IMR-90 (cell line): ENCODE results near the gene ELFN2. TPM values are rescaled to one million over a fixed set of nuclear protein-coding genes. Genes with fewer than 3 reads are reported as not detected.
A peak's percentile ranks its signal among the peaks of the same experiment; 100 is the strongest.

Experiments used
- ATAC-seq: fragments of 200-7000 bp; cut with Tn5 transposase; 2 replicates; pipeline ENCODE4 v1.9.1; 2020; ENCODE audit warnings: low read depth, mild to moderate bottlenecking, moderate library complexity
- BruUV-seq: library from RNA; stranded (reverse); fragments of 400-500 nt; replicated peaks from 2 replicates; lab custom pipeline; 2021; lab: Mats Ljungman, UMichigan
- CTCF ChIA-PET: fragments of 300-600 bp; formaldehyde crosslinking; extraction: SDS; loops from one replicate; lab custom pipeline; 2021; ENCODE audit warnings: antibody characterized with exemption; lab: Yijun Ruan, JAX
- POLR2A ChIA-PET: fragments of 300-600 bp; sonication (Branson Sonifier 250); formaldehyde crosslinking; loops from one replicate; lab custom pipeline; 2022; ENCODE audit warnings: antibody characterized with exemption; ENCODE audit not compliant: unreplicated experiment; lab: Charles Lee
- DNase-seq: peaks from one replicate; pipeline ENCODE4 v3.0.0; 2013
- H2AFZ ChIP-seq: replicated peaks from 2 replicates; pipeline ENCODE3; 2013; ENCODE audit warnings: low read length, mild to moderate bottlenecking; ENCODE audit not compliant: poor library complexity
- H2AK5ac ChIP-seq: 2 replicates; pipeline ENCODE4 v1.6.1; 2013; ENCODE audit warnings: low read depth, low read length, inconsistent platforms
- H2AK9ac ChIP-seq: replicated peaks from 2 replicates; pipeline ENCODE3; 2013; ENCODE audit warnings: mild to moderate bottlenecking, low read depth, low read length, moderate library complexity; ENCODE audit not compliant: poor library complexity
- H2BK120ac ChIP-seq: 2 replicates; pipeline ENCODE4 v1.6.1; 2013; ENCODE audit warnings: low read depth, low read length, inconsistent platforms
- H2BK15ac ChIP-seq: 3 replicates; pipeline ENCODE4 v1.6.1; 2013; ENCODE audit warnings: low read depth, low read length, inconsistent platforms
- H2BK20ac ChIP-seq: 2 replicates; pipeline ENCODE4 v1.6.1; 2013; ENCODE audit warnings: low read depth, mild to moderate bottlenecking, inconsistent platforms, low read length, moderate library complexity
- H2BK5ac ChIP-seq: 2 replicates; pipeline ENCODE4 v1.6.1; 2013; ENCODE audit warnings: mild to moderate bottlenecking, low read depth, low read length, inconsistent platforms; ENCODE audit not compliant: poor library complexity, severe bottlenecking
- H3K14ac ChIP-seq: replicated peaks from 2 replicates; pipeline ENCODE4 v1.6.1; 2013; ENCODE audit warnings: low read depth, low read length, inconsistent platforms
- H3K18ac ChIP-seq: 2 replicates; pipeline ENCODE4 v1.6.1; 2013; ENCODE audit warnings: low read depth, low read length, control low read depth
- H3K23ac ChIP-seq: 2 replicates; pipeline ENCODE4 v1.6.1; 2013; ENCODE audit warnings: low read depth, low read length, inconsistent platforms
- H3K27ac ChIP-seq: 2 replicates; pipeline ENCODE4 v1.5.1; 2013; ENCODE audit warnings: mild to moderate bottlenecking, control low read depth, low read length; ENCODE audit not compliant: insufficient read depth
- H3K27me3 ChIP-seq: 2 replicates; pipeline ENCODE4 v1.6.1; 2013; ENCODE audit warnings: low read length; ENCODE audit not compliant: control insufficient read depth, insufficient read depth
- H3K36me3 ChIP-seq: 2 replicates; pipeline ENCODE4 v1.6.1; 2013; ENCODE audit warnings: low read length, mixed read lengths; ENCODE audit not compliant: control insufficient read depth, insufficient read depth
- H3K4ac ChIP-seq: 2 replicates; pipeline ENCODE4 v1.6.1; 2013; ENCODE audit warnings: low read depth, low read length, inconsistent platforms
- H3K4me1 ChIP-seq: 2 replicates; pipeline ENCODE4 v1.6.1; 2013; ENCODE audit warnings: low read length, mixed read lengths; ENCODE audit not compliant: control insufficient read depth, insufficient read depth
- H3K4me2 ChIP-seq: 2 replicates; pipeline ENCODE4 v1.6.1; 2013; ENCODE audit warnings: low read depth, mild to moderate bottlenecking, control low read depth, low read length, moderate library complexity
- H3K4me3 ChIP-seq: 2 replicates; pipeline ENCODE4 v1.5.1; 2013; ENCODE audit warnings: low read depth, mild to moderate bottlenecking, control low read depth, low read length, moderate library complexity; ENCODE audit not compliant: insufficient read depth
- H3K56ac ChIP-seq: 2 replicates; pipeline ENCODE4 v1.6.1; 2013; ENCODE audit warnings: low read length, inconsistent platforms; ENCODE audit not compliant: insufficient read depth; ENCODE audit errors: extremely low read depth
- H3K79me1 ChIP-seq, 2 experiments: 2 replicates each; pipeline ENCODE4 v1.6.1; 2013; ENCODE audit warnings: low read length in 2 of 2, inconsistent platforms in 1 of 2, low read depth in 1 of 2
- H3K9ac ChIP-seq: 2 replicates; pipeline ENCODE4 v1.6.1; 2013; ENCODE audit warnings: low read depth, low read length, control low read depth
- H3K9me1 ChIP-seq: 2 replicates; pipeline ENCODE4 v1.6.1; 2013; ENCODE audit warnings: low read length, inconsistent platforms; ENCODE audit not compliant: insufficient read depth
- H3K9me3 ChIP-seq: 2 replicates; pipeline ENCODE4 v1.6.1; 2013; ENCODE audit warnings: low read length; ENCODE audit not compliant: control insufficient read depth, insufficient read depth
- H4K20me1 ChIP-seq: 2 replicates; pipeline ENCODE4 v1.6.1; 2013; ENCODE audit warnings: low read length, inconsistent platforms; ENCODE audit not compliant: insufficient read depth
- H4K5ac ChIP-seq: 2 replicates; pipeline ENCODE4 v1.6.1; 2013; ENCODE audit warnings: mild to moderate bottlenecking, low read depth, low read length, control low read depth
- H4K8ac ChIP-seq, 2 experiments: 2 replicates each; pipeline ENCODE4 v1.6.1; 2013; ENCODE audit warnings: low read depth in 2 of 2, low read length in 2 of 2, control low read depth in 1 of 2, inconsistent platforms in 1 of 2
- H4K91ac ChIP-seq: 2 replicates; pipeline ENCODE4 v1.6.1; 2013; ENCODE audit warnings: low read depth, low read length, inconsistent platforms; ENCODE audit not compliant: insufficient read depth
- BHLHE40 ChIP-seq: fragments of 150-350 bp; IDR thresholded peaks from 2 replicates; pipeline ENCODE4 v1.6.1; 2016; ENCODE audit warnings: mild to moderate bottlenecking, low read depth, low read length
- FOS ChIP-seq: fragments of 150-350 bp; IDR thresholded peaks from 2 replicates; pipeline ENCODE4 v1.6.1; 2016; ENCODE audit warnings: low read depth, low read length
- MXI1 ChIP-seq: IDR thresholded peaks from 2 replicates; pipeline ENCODE4 v1.6.1; 2012; ENCODE audit warnings: low read depth, mild to moderate bottlenecking, low read length, moderate library complexity, borderline replicate concordance
- RFX5 ChIP-seq: IDR thresholded peaks from 2 replicates; pipeline ENCODE4 v1.8.0; 2012; ENCODE audit warnings: low read depth, mild to moderate bottlenecking, low read length, moderate library complexity
- SMC3 ChIP-seq: fragments of 150-350 bp; IDR thresholded peaks from 2 replicates; pipeline ENCODE4 v1.6.1; 2016; ENCODE audit warnings: low read depth, mild to moderate bottlenecking, antibody characterized with exemption, low read length, moderate library complexity
- WGBS, 2 experiments: methylation state at CpG; one replicate each; pipeline versions ENCODE4 v1.1.5 to v1.1.7; 2013; ENCODE audit warnings: missing lambda C conversion rate in 2 of 2; ENCODE audit not compliant: insufficient read length in 1 of 2; ENCODE audit errors: extremely low coverage in 2 of 2; 5-methylcytosine and 5-hydroxymethylcytosine counted together
- dilution Hi-C: fragments of 300-500 bp; cut with HindIII; formaldehyde crosslinking; loops from one replicate; pipeline ENCODE4 v1.14.3; 2018; ENCODE audit warnings: low sequenced_read_pairs; ENCODE audit not compliant: unreplicated experiment
- in situ Hi-C: fragments of 300-500 bp; cut with MboI; formaldehyde crosslinking; loops from 3 replicates; pipeline ENCODE4 v1.14.3; 2019; ENCODE audit warnings: low sequenced_read_pairs, inconsistent platforms, mixed read lengths
- intact Hi-C: fragments of 100-400 bp; cut with micrococcal nuclease; formaldehyde crosslinking; loops from 2 replicates; pipeline ENCODE4 v1.10.0; 2022
- polyA plus RNA-seq, 3 experiments: library from polyadenylated mRNA; depleted of rRNA; stranded (reverse); fragments of >200 nt; gene quantifications; 2 replicates each; pipeline ENCODE4 v1.2.3, GENCODE V29; 2012; ENCODE audit warnings: low replicate concordance in 1 of 3
- total RNA-seq: library from RNA; depleted of rRNA; stranded (reverse); fragments of >200 nt; gene quantifications from 2 replicates; pipeline ENCODE4 v1.2.3, GENCODE V29; 2012
- TF ChIP-seq, protein P1 (sequence below): conservative IDR thresholded peaks from 2 replicates; pipeline ENCODE4 v1.5.1; 2012; ENCODE audit warnings: mild to moderate bottlenecking, low read depth, low read length, improper control_type of control experiment

The ELFN2 gene
- total and polyA plus RNA-seq, 2 of the 4 experiments (the other 2 are of a cell fraction) = 0.72 to 5.0 TPM

DNA sequence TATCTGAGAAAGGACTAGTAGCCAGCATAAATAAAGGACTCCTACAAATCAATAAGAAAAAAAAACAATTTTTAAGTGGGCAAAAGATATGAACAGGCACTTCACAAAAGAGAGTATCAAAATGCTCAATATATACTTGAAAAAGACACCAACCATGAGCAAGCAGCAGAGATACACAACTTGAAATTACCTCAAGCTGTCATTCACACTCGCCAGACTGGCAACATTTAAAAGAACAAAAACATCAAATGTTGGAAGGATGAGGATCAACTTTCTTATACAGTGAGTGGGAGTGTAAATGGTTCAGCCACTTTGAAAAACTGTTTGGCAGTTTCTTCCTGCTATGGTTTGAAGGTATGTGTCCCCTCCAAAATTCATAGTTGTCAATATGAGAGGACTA is 23.9 kb upstream of the ELFN2 start:
- intact Hi-C loops (no loop called here), in situ Hi-C loops (no loop called here), dilution Hi-C loops (no loop called here)
- no peak overlapping the region for H3K27ac ChIP-seq
- no peak overlapping the region for H3K4me2 ChIP-seq
- no peak overlapping the region for H3K9ac ChIP-seq
- no peak overlapping the region for H3K23ac ChIP-seq
- H4K20me1 ChIP-seq = no peaks in the 10 kb centered on the region
- H3K56ac ChIP-seq = no peak overlapping the region
- H3K79me1 ChIP-seq = peaks cover 0 to 3% of the 10 kb centered on the region in 2 experiments; a peak in 1 of 4 replicates
- no peak overlapping the region for H4K91ac ChIP-seq
- H3K14ac ChIP-seq = no peak overlapping the region
- H3K9me3 ChIP-seq = no peaks in the 10 kb centered on the region
- no peak overlapping the region for H2BK20ac ChIP-seq
- H2BK5ac ChIP-seq = no peak overlapping the region
- no peak overlapping the region for H4K8ac ChIP-seq
- DNase-seq = no peak
- ChIA-PET CTCF (no interaction called here), POLR2A (no interaction called here)
- peaks cover 14% of the 10 kb centered on the region; the same call in 1 of the 2 replicates for H3K9me1 ChIP-seq
- peaks cover 17% of the 10 kb centered on the region for H3K4me1 ChIP-seq
- no CpG with 5 or more reads among the region's 1 CpG for WGBS, 2 experiments
- TF ChIP-seq, protein P1, sequence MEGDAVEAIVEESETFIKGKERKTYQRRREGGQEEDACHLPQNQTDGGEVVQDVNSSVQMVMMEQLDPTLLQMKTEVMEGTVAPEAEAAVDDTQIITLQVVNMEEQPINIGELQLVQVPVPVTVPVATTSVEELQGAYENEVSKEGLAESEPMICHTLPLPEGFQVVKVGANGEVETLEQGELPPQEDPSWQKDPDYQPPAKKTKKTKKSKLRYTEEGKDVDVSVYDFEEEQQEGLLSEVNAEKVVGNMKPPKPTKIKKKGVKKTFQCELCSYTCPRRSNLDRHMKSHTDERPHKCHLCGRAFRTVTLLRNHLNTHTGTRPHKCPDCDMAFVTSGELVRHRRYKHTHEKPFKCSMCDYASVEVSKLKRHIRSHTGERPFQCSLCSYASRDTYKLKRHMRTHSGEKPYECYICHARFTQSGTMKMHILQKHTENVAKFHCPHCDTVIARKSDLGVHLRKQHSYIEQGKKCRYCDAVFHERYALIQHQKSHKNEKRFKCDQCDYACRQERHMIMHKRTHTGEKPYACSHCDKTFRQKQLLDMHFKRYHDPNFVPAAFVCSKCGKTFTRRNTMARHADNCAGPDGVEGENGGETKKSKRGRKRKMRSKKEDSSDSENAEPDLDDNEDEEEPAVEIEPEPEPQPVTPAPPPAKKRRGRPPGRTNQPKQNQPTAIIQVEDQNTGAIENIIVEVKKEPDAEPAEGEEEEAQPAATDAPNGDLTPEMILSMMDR = no peak
- TF ChIP-seq MXI1 (no peak), RFX5 (no peak), BHLHE40 (no peak), SMC3 (no peak), FOS (no peak)
- no TSS peak for BruUV-seq
- no peak overlapping the region for H3K18ac ChIP-seq
- no peak overlapping the region for H4K5ac ChIP-seq
- H3K27me3 ChIP-seq = no peaks in the 10 kb centered on the region
- peak overlapping the region; percentile 30; the same call in 1 of the 2 replicates for H2BK120ac ChIP-seq
- H3K4me3 ChIP-seq = no peak overlapping the region
- H2AFZ ChIP-seq = no peak overlapping the region
- no peak overlapping the region for H2AK9ac ChIP-seq
- H3K4ac ChIP-seq = no peak overlapping the region
- no peaks in the 10 kb centered on the region for H3K36me3 ChIP-seq
- no peak overlapping the region for H2BK15ac ChIP-seq
- ATAC-seq = no peak
- H2AK5ac ChIP-seq = no peak overlapping the region
